CD4-positive, alpha-beta T cell treated with Interleukin-4 for 1 hour (primary cell): ENCODE measurements around the gene P4HB.

Source experiments
- DNase-seq, 2 donors: peaks; one replicate each; pipeline ENCODE4 v3.0.0-alpha.2; 2020 to 2022

The P4HB gene

GRCh38 chr17:81808778-81809555 lies 51.4 kb downstream of the P4HB start:
- no peak for DNase-seq

GRCh38 chr17:81807839-81808238 lies 52.5 kb downstream of the P4HB start:
- DNase-seq = no peak

GRCh38 chr17:81807210-81807719 lies 53.1 kb downstream of the P4HB start:
- no peak for DNase-seq

- no peak for DNase-seq
Observed at GRCh38 chr17:81806461-81807209, 53.7 kb downstream of the P4HB start.

- DNase-seq = no peak
Observed at GRCh38 chr17:81805707-81806460, 54.5 kb downstream of the P4HB start.

GRCh38 chr17:81804559-81805399 lies 55.6 kb downstream of the P4HB start:
- no peak for DNase-seq

GRCh38 chr17:81803728-81804558 lies 56.4 kb downstream of the P4HB start, which contains the start of gene GCGR:
GCGR (plus strand) TSS chr17:81804150; CDS start chr17:81809019, 4,869 bp downstream.
- no peak for DNase-seq

GRCh38 chr17:81802856-81803643 lies 57.3 kb downstream of the P4HB start:
- no peak for DNase-seq

- DNase-seq = no peak
Observed at GRCh38 chr17:81802048-81802758, 58.1 kb downstream of the P4HB start.

GRCh38 chr17:81801327-81801726 lies 59.0 kb downstream of the P4HB start:
- no peak for DNase-seq

GRCh38 chr17:81794509-81794908 lies 65.8 kb downstream of the P4HB start:
- DNase-seq = no peak

GRCh38 chr17:81794074-81794476 lies 66.3 kb downstream of the P4HB start:
- DNase-seq = no peak
